Lung (tissue), 12 donors: ENCODE data around the gene SNRPD3. TPM values are rescaled to one million over a fixed set of nuclear protein-coding genes. Genes with fewer than 3 reads are reported as not detected.

Experiments used
- ATAC-seq: fragments of 200-7000 bp; cut with Tn5 transposase; one replicate; pipeline ENCODE4 v1.9.1; 2020; ENCODE audit warnings: moderate number of reproducible peaks; ENCODE audit not compliant: insufficient read depth, low FRiP score
- DNase-seq, 3 donors: peaks; one replicate each; pipeline ENCODE4 v3.0.0-alpha.2; 2013 to 2017
- H3K27ac ChIP-seq, 2 donors: one replicate each; pipeline ENCODE4 v1.5.1; 2013; ENCODE audit warnings: mild to moderate bottlenecking in 2 of 2, moderate library complexity in 2 of 2, control low read depth in 1 of 2, inconsistent platforms in 1 of 2, low read depth in 1 of 2, low read length in 1 of 2
- H3K27me3 ChIP-seq, 3 donors: one replicate each; pipeline ENCODE4 v1.5.1; 2013; ENCODE audit warnings: low read length in 2 of 3; ENCODE audit not compliant: control insufficient read depth in 3 of 3, insufficient read depth in 3 of 3
- H3K36me3 ChIP-seq, 4 donors: one replicate each; pipeline ENCODE4 v1.5.1; 2013; ENCODE audit warnings: low read length in 4 of 4, mild to moderate bottlenecking in 1 of 4, moderate library complexity in 1 of 4; ENCODE audit not compliant: control insufficient read depth in 4 of 4, insufficient read depth in 4 of 4
- H3K4me1 ChIP-seq, 5 donors: one replicate each; pipeline ENCODE4 v1.5.1; 2013; ENCODE audit warnings: low read length in 5 of 5, mild to moderate bottlenecking in 2 of 5, moderate library complexity in 1 of 5; ENCODE audit not compliant: control insufficient read depth in 5 of 5, insufficient read depth in 5 of 5
- H3K4me3 ChIP-seq: one replicate; pipeline ENCODE4 v1.5.1; 2013; ENCODE audit warnings: mild to moderate bottlenecking, control low read depth, moderate library complexity
- H3K9ac ChIP-seq, 2 donors: one replicate each; pipeline ENCODE4 v1.5.1; 2013; ENCODE audit warnings: low read length in 2 of 2, control low read depth in 1 of 2; ENCODE audit not compliant: insufficient read depth in 1 of 2
- H3K9me3 ChIP-seq, 4 donors: one replicate each; pipeline ENCODE4 v1.5.1; 2013; ENCODE audit warnings: low read length in 3 of 4, mild to moderate bottlenecking in 1 of 4, moderate library complexity in 1 of 4; ENCODE audit not compliant: control insufficient read depth in 4 of 4, insufficient read depth in 3 of 4
- WGBS, 2 donors: extraction: QIAGEN DNeasy Blood & Tissue Kit; methylation state at CpG; one replicate each; pipeline ENCODE4 v1.1.7; 2013; 5-methylcytosine and 5-hydroxymethylcytosine counted together
- polyA plus RNA-seq, 2 donors: library from polyadenylated mRNA; stranded (reverse); fragments of 200-250 nt; gene quantifications; one replicate each; pipeline ENCODE4 v1.2.1, GENCODE V29; 2013
- total RNA-seq, 2 donors: library from RNA; depleted of rRNA in 1 of 2; stranded (reverse); fragments of >200 nt in 1 of 2; gene quantifications; one replicate each; pipeline ENCODE4 v1.2.1, GENCODE V29; 2014 to 2021
- TF ChIP-seq, protein P1 (sequence below): IDR thresholded peaks from 2 replicates; pipeline ENCODE4 v1.5.1; 2012; ENCODE audit warnings: mild to moderate bottlenecking; ENCODE audit errors: control extremely low read depth, extremely low read depth
- donor health status: control.
- donor health status: control.
- donor health status: Bipolar disorder and iron deficiency.
- donor health status: healthy.
- donor health status: DM: yes; HTN: yes; CAD: no.

SNRPD3 gene
- total and polyA plus RNA-seq, 4 donors, result 76.3 to 193 (median 111) TPM

DNA sequence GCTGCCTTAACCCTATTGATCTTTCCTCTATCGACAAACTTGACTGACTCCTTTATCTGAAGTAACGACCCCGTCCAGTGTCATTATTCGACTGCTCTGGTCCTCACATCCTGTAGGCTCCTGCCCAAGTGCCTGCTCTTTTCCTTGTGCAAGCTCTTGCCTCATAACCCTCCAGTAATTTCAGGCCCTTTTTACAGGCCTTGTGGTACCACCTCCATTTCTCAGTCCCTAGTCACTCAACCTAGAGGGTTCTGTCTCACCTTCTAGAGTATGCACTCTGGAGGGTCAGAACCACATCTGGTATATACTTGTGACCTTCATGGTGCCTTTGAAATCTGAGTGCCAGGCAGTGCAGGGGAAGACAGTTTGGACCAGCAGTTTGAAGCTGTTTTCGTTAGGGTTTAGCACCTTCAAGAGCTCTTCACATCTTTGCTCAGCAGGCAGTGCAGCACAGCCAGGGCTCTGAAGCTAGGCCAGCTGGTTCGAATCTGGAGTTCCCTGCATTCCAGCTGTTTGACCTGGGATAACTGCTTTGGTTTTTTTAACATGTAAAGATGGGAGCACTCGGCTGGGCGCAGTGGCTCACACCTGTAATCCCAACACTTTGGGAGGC lies 11.2 kb downstream of the SNRPD3 start:
- Histone ChIP-seq H3K36me3 (peaks cover 15 to 41% (median 28%) of the 10 kb centered on the region in 4 donors), H3K27me3 (no peaks in the 10 kb centered on the region), H3K9me3 (no peaks in the 10 kb centered on the region), H3K4me3 (no peak overlapping the region), H3K9ac (peak overlapping the region; percentile 46 to 47), H3K27ac (peak overlapping the region in 1 of 2 donors; percentile 3), H3K4me1 (peaks cover 6 to 16% (median 9%) of the 10 kb centered on the region in 5 donors)
- ATAC-seq (peak; percentile 34), DNase-seq (peak in 1 of 3 donors; percentile 18)
- TF ChIP-seq, protein P1, sequence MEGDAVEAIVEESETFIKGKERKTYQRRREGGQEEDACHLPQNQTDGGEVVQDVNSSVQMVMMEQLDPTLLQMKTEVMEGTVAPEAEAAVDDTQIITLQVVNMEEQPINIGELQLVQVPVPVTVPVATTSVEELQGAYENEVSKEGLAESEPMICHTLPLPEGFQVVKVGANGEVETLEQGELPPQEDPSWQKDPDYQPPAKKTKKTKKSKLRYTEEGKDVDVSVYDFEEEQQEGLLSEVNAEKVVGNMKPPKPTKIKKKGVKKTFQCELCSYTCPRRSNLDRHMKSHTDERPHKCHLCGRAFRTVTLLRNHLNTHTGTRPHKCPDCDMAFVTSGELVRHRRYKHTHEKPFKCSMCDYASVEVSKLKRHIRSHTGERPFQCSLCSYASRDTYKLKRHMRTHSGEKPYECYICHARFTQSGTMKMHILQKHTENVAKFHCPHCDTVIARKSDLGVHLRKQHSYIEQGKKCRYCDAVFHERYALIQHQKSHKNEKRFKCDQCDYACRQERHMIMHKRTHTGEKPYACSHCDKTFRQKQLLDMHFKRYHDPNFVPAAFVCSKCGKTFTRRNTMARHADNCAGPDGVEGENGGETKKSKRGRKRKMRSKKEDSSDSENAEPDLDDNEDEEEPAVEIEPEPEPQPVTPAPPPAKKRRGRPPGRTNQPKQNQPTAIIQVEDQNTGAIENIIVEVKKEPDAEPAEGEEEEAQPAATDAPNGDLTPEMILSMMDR, result no peak
- 57 to 60% methylated on average over 8 of the region's 8 CpGs for WGBS, 2 donors

GRCh38 chr22:24567668-24568067 lies 11.9 kb downstream of the SNRPD3 start:
- DNase-seq (no peak), ATAC-seq (no peak)
- TF ChIP-seq, protein P1, result no peak
- no peak overlapping the region for H3K27ac ChIP-seq
- no peak overlapping the region for H3K9ac ChIP-seq
- H3K4me1 ChIP-seq, result peaks cover 6 to 16% (median 9%) of the 10 kb centered on the region in 5 donors
- no peak overlapping the region for H3K4me3 ChIP-seq
- H3K27me3 ChIP-seq, result no peaks in the 10 kb centered on the region
- H3K9me3 ChIP-seq, result no peaks in the 10 kb centered on the region
- WGBS, 2 donors, result 68 to 87% methylated on average over 10 of the region's 10 CpGs
- H3K36me3 ChIP-seq, result peaks cover 18 to 44% (median 32%) of the 10 kb centered on the region in 4 donors

DNA sequence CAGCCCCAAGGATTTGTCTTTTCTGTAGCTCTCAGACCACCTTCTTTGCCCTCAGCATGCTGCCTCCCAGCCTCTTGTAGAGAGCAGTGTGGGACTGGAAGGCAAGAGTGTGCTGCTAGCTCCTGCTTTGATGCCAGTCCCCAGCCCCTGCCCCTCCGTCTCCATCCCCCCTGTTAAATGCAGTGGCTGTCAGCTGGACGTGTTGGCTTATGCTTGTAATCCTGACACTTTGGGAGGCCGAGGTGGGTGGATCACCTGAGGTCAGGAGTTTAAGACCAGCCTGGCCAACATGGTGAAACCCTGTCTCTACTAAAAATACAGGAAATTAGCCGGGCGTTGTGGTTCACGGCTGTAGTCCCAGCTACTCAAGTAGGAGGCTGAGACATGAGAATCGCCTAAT lies 15.5 kb downstream of the SNRPD3 start:
- TF ChIP-seq, protein P1, result no peak
- H3K9ac ChIP-seq, result no peak overlapping the region
- DNase-seq, result no peak
- H3K9me3 ChIP-seq, result no peaks in the 10 kb centered on the region
- H3K36me3 ChIP-seq, result peaks cover 29 to 47% (median 38%) of the 10 kb centered on the region in 4 donors
- WGBS, 2 donors, result 94 to 95% methylated on average over 7 of the region's 7 CpGs
- no peak overlapping the region for H3K27ac ChIP-seq
- peaks cover 0 to 9% (median 6%) of the 10 kb centered on the region in 5 donors for H3K4me1 ChIP-seq
- no peak for ATAC-seq
- no peak overlapping the region for H3K4me3 ChIP-seq
- H3K27me3 ChIP-seq, result no peaks in the 10 kb centered on the region

- 75 to 93% methylated on average over 1 of the region's 1 CpG for WGBS, 2 donors
- ATAC-seq (no peak), DNase-seq (no peak)
- no peak overlapping the region for H3K4me3 ChIP-seq
- H3K36me3 ChIP-seq, result peaks cover 14 to 28% (median 18%) of the 10 kb centered on the region in 4 donors
- peaks cover 0 to 5% (median 0%) of the 10 kb centered on the region in 5 donors for H3K4me1 ChIP-seq
- H3K9me3 ChIP-seq, result no peaks in the 10 kb centered on the region
- H3K9ac ChIP-seq, result no peak overlapping the region
- no peak overlapping the region for H3K27ac ChIP-seq
- no peaks in the 10 kb centered on the region for H3K27me3 ChIP-seq
- TF ChIP-seq, protein P1, result no peak
Observed at GRCh38 chr22:24576778-24577177, 21.0 kb downstream of the SNRPD3 start.
